BJ (cell line): Measurements from ENCODE around the gene ZFAND6. TPM values are rescaled to one million over a fixed set of nuclear protein-coding genes. Genes with fewer than 3 reads are reported as not detected.

Experiments used
- CTCF ChIA-PET: fragments of 350-600 bp; formaldehyde crosslinking; extraction: SDS; loops from one replicate; lab custom pipeline; 2021; ENCODE audit warnings: antibody characterized with exemption, inconsistent platforms; lab: Yijun Ruan, JAX
- POLR2A ChIA-PET: fragments of 300-600 bp; sonication (Branson Sonifier 250); formaldehyde crosslinking; extraction: SDS; loops from one replicate; lab custom pipeline; 2021; ENCODE audit warnings: antibody characterized with exemption; lab: Charles Lee
- DNase-seq: peaks from one replicate; pipeline ENCODE4 v3.0.0-alpha.2; 2011; ENCODE audit warnings: low read depth
- H3K27me3 ChIP-seq: 2 replicates; pipeline ENCODE4 v1.6.0; 2011; ENCODE audit warnings: low read length; ENCODE audit not compliant: control insufficient read depth, insufficient read depth
- H3K36me3 ChIP-seq: 2 replicates; pipeline ENCODE4 v1.5.1; 2011; ENCODE audit warnings: low read length; ENCODE audit not compliant: control insufficient read depth, insufficient read depth
- H3K4me3 ChIP-seq: 2 replicates; pipeline ENCODE4 v1.5.1; 2011; ENCODE audit warnings: low read depth, mild to moderate bottlenecking, control low read depth, low read length
- polyA plus RNA-seq: library from polyadenylated mRNA; depleted of rRNA; stranded (reverse); fragments of >200 nt; gene quantifications from 2 replicates; pipeline ENCODE4 v1.2.3, GENCODE V29; 2011
- TF ChIP-seq, protein P1 (sequence below): IDR thresholded peaks from 2 replicates; pipeline ENCODE4 v1.5.1; 2011; ENCODE audit warnings: low read depth, mild to moderate bottlenecking, control low read depth, inconsistent platforms, low read length, moderate library complexity; ENCODE audit not compliant: insufficient read depth

Gene ZFAND6
- polyA plus RNA-seq, 1 experiment, result 108 TPM

DNA sequence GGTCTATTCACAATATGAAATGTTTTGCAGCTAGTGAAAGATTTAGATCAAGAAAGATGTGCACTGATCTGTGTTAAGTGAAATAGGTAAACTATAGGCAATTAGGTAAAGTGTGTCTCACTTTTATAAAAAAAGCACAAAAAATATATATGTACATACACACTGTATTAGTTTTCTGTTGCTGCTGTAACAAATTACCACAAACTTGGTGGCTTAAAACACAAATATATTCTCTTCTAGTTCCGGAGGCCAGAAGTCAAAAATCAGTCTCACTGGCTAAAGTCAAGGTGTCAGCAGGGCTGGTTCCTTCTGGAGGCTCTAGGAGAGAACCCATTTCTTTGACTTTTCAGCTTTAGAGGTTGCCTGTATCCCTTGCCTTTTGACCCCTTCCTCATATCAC, 104.4 kb downstream of the ZFAND6 start:
- CTCF ChIA-PET, result interaction anchor here (2.5 kb wide), 1 partner anchor 10 kb away, joined by 8 read pairs; no protein-coding TSS in a partner anchor
- H3K36me3 ChIP-seq, result peaks cover 8% of the 10 kb centered on the region
- TF ChIP-seq, protein P1, sequence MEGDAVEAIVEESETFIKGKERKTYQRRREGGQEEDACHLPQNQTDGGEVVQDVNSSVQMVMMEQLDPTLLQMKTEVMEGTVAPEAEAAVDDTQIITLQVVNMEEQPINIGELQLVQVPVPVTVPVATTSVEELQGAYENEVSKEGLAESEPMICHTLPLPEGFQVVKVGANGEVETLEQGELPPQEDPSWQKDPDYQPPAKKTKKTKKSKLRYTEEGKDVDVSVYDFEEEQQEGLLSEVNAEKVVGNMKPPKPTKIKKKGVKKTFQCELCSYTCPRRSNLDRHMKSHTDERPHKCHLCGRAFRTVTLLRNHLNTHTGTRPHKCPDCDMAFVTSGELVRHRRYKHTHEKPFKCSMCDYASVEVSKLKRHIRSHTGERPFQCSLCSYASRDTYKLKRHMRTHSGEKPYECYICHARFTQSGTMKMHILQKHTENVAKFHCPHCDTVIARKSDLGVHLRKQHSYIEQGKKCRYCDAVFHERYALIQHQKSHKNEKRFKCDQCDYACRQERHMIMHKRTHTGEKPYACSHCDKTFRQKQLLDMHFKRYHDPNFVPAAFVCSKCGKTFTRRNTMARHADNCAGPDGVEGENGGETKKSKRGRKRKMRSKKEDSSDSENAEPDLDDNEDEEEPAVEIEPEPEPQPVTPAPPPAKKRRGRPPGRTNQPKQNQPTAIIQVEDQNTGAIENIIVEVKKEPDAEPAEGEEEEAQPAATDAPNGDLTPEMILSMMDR, result no peak
- no peak overlapping the region for H3K4me3 ChIP-seq
- POLR2A ChIA-PET, result no interaction called here
- no peak for DNase-seq
- no peaks in the 10 kb centered on the region for H3K27me3 ChIP-seq

DNA sequence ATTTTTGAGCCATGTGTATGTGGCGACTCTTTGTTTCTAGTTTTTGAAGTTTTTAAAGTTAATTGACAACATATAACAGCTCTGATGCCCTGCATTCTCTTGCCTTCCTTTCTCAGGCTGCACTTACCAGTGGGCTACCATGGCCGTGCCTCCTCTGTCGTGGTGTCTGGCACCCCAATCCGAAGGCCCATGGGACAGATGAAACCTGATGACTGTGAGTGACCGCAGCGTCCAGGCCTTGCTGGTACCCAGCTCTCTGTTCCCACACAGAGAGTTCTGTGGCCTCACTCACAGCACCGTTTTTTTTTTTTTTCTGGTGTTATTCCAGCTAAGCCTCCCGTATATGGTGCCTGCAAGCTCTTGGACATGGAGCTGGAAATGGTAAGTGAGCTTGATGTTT, 108.5 kb downstream of the ZFAND6 start:
- ChIA-PET POLR2A (no interaction called here), CTCF (no interaction called here)
- TF ChIP-seq, protein P1, result no peak

GRCh38 chr15:80168421-80168820, 108.9 kb downstream of the ZFAND6 start:
- peaks cover 5% of the 10 kb centered on the region; the same call in 1 of the 2 replicates for H3K36me3 ChIP-seq
- POLR2A ChIA-PET, result no interaction called here
- no peak for DNase-seq
- no peaks in the 10 kb centered on the region for H3K27me3 ChIP-seq
- H3K4me3 ChIP-seq, result no peak overlapping the region
- CTCF ChIA-PET, result no interaction called here
- TF ChIP-seq, protein P1, result no peak

More for the DNA sequence above, 108.5 kb downstream of the ZFAND6 start:
- Histone ChIP-seq H3K4me3 (no peak overlapping the region), H3K27me3 (no peaks in the 10 kb centered on the region), H3K36me3 (peaks cover 5% of the 10 kb centered on the region)
- DNase-seq, result no peak

DNA sequence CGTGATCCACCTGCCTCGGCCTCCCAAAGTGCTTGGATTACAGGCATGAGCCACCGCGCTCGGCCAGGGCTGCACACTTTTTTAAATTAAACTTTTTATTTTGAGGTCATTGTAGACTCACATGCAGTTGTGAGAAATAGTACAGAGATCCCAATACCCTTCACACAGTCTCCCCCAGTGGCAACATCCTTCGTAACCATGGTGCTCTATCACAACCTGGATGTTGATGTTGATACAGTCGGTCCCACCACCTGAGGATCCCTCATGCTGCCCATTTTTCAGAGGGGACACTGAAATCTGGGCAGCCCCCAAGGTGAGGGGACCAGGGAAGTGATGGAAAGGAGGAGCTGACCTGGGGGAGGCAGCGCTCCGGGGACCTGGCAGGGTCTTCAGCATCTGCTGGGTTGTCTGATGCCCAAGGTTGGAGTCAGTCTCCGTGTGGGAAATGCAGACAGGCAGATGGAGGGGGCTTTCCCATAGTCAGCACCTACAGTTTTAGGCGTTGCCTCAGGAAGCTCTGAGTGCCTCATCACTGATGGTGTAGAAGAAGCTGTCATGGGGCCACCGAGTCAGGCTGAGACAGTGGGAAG, 110.4 kb downstream of the ZFAND6 start:
- CTCF ChIA-PET, result interaction anchor here (0.8 to 0.9 kb wide), 3 partner anchors 9 to 789 kb away, joined by 3 read pairs; no protein-coding TSS in a partner anchor
- TF ChIP-seq, protein P1, result no peak

DNA sequence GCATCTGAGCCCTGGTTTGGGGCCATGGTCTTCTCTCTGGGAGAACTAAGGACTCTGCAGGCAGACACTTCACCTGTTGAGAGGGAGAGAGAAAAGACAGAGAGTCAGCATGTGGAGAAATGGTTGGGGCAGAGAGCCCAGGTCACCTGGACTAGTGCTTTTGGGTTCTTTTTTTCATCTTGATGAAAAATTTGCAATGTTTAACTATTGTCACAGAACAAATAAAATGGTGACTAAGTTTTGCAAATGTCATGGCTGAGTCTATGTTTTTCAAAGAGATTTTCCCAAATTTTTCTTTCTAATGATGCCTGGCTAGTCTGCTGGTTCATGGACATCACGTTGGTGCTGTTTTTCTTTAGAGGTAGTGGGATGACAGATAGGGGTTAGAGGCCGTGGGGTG, 111.1 kb downstream of the ZFAND6 start:
- POLR2A ChIA-PET, result no interaction called here
- Histone ChIP-seq H3K36me3 (peaks cover 6% of the 10 kb centered on the region), H3K27me3 (no peaks in the 10 kb centered on the region), H3K4me3 (no peak overlapping the region)
- CTCF ChIA-PET, result interaction anchor here (0.8 to 0.9 kb wide), 3 partner anchors 9 to 790 kb away, joined by 3 read pairs; no protein-coding TSS in a partner anchor
- TF ChIP-seq, protein P1, result no peak
- no peak for DNase-seq

More for the DNA sequence above, 110.4 kb downstream of the ZFAND6 start:
- no peak for DNase-seq
- H3K27me3 ChIP-seq, result no peaks in the 10 kb centered on the region
- POLR2A ChIA-PET, result no interaction called here
- no peak overlapping the region for H3K4me3 ChIP-seq
- peaks cover 5% of the 10 kb centered on the region for H3K36me3 ChIP-seq
